NCI-H1694 treated with DMSO at 0.1 percent for 48 hours (cell line): Measurements from ENCODE around the gene PNKD.

ENCODE experiments used
- DNase-seq: peaks from one replicate; lab custom pipeline; 2025; lab: John Stamatoyannopoulos, UW

PNKD gene

GRCh38 chr2:218257390-218257981, 12.8 kb upstream of the PNKD start:
- no peak for DNase-seq

- no peak for DNase-seq
Observed at GRCh38 chr2:218259099-218259961, 11.0 kb upstream of the PNKD start.

DNA sequence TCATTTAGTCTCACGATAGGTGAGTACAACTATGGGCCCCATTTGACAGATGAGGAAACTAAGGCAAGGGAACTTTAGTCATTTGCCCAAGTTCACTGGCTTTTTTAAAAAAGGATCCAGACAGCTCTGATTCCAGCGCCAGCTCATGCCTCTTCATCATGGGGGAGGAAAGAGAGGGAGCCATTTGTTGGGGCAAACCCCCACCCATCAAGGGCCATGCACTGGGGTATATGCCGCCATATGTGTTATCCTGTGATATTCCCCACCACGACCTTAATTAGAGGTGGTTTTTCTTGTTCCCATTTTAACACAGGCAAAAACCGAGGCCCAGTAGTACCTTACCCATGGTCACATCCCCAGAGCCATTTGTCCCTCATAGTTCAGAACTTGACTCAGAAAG, 10.2 kb upstream of the PNKD start:
- no peak for DNase-seq

GRCh38 chr2:218260742-218261422, 9.4 kb upstream of the PNKD start, which contains the start of gene GPBAR1:
GPBAR1 (plus strand) TSS chr2:218261015; CDS start chr2:218262725, 1,710 bp downstream.
- DNase-seq, result no peak

GRCh38 chr2:218261423-218262236, 8.7 kb upstream of the PNKD start:
- DNase-seq, result no peak

DNA sequence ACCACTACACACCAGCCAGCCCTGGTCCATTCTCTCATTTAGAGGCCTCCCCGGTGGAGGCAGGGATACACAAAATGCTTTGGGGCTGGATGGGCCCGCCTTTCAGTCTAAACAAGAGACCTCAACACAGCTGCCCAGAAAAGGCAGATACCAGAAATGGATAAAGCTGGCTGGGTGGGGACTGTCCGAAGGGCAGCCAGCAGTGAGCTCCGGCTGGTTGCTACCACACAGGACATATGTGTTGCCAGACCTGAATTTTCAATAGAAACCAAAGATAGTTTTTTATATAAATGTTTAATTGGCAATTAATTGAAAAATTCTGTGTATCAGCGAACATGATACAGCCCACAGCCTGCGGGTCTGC, 8.1 kb upstream of the PNKD start:
- DNase-seq, result no peak

GRCh38 chr2:218262631-218263586, 7.4 kb upstream of the PNKD start:
- no peak for DNase-seq

DNA sequence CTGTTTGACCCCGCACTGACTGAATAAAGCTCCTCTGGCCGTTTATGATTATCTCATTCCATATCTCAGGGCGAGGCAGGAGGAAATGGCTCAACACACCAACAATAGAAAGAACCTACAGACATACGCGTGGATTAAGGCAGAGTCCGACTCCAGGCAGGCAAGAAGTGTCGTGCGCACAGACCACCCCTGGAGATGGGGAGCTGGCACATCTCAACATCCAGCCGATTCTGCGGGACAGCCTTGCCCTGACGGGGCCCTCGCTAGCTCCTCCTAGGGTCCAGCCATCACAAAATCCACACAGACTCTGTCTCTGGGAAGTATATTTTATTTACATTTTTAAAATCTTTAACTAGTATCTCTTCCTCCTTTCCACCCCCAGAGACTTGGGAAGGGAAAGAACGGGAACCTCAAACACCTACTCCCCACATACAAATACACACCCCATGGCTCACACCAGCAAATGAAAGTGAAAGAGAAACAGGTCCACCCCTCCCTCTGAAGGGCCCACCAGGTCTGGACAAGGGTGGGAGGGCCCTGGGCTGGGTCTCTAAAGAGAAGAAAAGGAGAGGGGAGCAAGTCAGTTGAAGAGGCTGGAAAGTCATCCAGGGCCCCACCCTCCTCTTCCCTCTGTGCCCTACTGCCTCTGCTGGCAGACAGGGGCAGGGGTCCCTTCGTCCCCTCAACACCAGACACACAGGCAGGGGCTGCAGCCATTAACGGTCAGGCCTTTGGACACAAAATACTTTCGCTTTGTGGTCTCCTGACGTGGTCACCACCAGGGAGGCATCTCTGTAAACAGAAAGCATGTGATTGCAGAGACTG, 6.3 kb upstream of the PNKD start:
- no peak for DNase-seq

- no peak for DNase-seq
Observed at GRCh38 chr2:218264773-218265561, 5.4 kb upstream of the PNKD start.

GRCh38 chr2:218265626-218266025, 4.7 kb upstream of the PNKD start:
- no peak for DNase-seq

DNA sequence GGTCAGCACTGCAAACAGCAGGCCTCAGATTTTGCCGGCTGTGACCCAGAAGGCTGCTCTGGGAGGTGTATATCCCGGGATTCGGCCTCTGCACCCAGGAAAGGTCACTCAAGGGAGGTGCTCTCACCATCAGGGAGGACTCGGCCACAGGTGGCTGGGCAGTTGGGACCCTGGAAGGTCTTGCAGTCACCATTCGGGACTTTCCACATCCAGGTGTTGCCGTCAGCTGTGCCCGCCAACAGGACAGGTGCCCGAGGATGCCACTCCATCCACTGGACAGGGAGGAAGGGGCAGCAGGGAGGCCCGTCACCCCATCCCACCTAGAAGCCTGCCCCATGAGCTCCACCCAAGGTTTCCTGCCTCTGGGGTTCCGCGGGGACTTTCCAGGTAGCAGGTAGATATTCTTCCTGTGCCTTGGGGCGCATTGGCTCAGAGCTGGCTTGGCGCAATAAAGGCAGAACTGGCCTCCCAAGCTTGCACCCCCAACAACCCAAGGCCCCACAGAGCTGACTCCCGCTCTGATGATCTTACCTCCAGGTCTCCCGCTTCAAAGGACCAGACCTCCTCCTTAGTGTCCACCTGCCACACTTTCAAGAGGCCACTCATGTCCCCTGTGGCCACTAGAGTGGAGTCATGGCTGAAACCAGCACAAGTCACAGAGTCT, 3.9 kb upstream of the PNKD start:
- DNase-seq, result no peak

- no peak for DNase-seq
Observed at GRCh38 chr2:218267259-218267658, 3.1 kb upstream of the PNKD start.

- DNase-seq, result no peak
Observed at GRCh38 chr2:218270721-218271486, 585 bp downstream of the PNKD start.

DNA sequence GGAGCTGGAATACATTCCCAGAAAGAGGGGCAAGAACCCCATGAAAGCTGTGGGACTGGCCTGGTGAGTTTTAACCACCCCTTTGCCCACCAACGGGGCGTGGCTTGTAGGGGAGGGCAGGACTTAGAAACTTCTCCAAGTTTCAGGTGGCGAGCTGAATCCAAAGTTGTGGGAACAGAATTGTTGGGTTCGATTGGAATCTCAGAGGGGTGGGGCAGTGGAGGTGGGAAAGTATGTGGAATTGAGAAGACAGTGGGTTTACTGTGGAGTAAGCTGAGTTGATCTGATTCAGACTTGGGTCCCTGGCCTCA, 1.1 kb downstream of the PNKD start:
- DNase-seq, result no peak

- DNase-seq, result no peak
Observed at GRCh38 chr2:218271865-218272530, 1.7 kb downstream of the PNKD start.

- DNase-seq, result peak; percentile 53
Observed at GRCh38 chr2:218272531-218273212, 2.4 kb downstream of the PNKD start.
